T47D (cell line): ENCODE measurements around the gene ALK.

Experiments
- DNase-seq, 2 experiments: peaks; one replicate each; pipeline versions ENCODE4 v3.0.0 to v3.0.0-alpha.2; 2011 to 2012; ENCODE audit warnings: low read depth in 1 of 2, low spot score in 1 of 2
- JUND ChIP-seq: IDR thresholded peaks from 2 replicates; pipeline ENCODE4 v1.6.1; 2012; ENCODE audit warnings: low read depth
- in situ Hi-C: cut with HindIII; loops from 2 replicates; pipeline ENCODE4 v1.10.0; 2016; ENCODE audit warnings: low sequenced_read_pairs, low pct_unique_long_range_greater_than_20kb

The ALK gene

DNA sequence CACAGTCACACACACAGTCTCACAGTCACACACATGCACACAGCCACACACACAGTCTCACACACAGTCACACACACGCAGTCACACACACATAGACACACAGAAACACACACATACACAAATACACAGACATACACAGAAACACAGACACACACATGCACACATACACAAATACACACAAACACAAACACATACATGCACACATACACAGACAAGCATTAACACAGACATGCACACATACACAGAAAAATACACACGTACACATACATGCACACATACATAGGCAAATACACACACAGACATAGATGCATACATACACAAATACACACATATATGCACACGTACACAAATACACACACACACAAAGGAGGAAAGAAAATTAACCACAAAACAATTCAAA lies 150.5 kb downstream of the ALK start:
- TF ChIP-seq JUND = no peak
- DNase-seq = no peak
- in situ Hi-C loops = no loop called here

DNA sequence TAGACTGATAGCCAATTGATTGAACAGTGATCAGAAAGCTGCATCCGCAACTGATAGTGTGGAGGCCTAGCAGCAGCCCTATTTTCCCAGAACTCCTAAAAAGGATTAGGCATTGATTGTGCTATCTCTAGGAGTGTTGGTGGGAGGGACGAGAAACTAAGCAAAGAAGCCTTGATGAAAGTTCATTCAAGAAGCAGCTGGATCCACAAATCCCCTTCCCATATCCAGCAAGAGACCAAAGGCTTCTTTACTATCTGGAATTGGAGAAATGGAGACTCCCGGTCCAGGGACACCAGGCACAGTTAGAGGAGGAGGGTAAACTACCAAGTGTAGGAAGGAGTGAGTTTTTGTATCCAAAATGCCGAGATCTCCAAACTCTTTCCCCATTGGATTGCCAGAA lies 151.5 kb downstream of the ALK start:
- no peak for TF ChIP-seq JUND
- DNase-seq = no peak
- in situ Hi-C loops = no loop called here

DNA sequence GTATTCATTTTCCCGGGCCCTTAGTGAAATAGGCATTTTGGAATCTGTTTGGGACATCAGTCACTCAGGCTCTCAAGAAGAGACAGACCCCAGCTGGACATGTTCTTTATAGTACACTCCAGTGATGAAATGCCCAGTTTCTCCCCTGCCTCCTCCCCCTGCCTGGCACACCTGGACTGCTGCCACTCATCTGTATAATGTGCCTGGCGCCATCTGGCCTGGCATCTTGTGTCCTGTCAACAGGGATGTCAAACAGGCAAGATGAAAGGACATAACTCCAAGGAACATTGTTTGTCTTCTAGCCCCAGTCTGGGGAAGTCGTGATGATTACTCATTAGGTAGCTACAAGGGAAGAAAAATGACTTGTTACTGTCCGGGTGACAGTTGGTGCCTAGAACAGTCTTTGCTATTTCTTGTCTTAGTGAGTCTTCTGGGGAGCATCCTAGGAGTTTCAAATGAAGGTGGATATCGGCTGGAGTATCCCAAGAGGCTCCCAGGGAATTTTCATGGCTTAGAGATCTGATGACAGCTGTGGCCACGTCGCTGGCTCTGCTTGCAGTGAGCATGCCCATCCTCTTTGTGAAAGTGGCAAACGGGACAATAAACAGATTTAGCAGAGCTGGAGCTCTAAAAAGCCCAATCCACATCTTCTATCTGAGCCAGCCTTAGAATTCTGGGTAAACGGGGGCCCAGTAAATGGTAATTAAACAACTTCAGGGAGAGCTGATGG lies 153.6 kb downstream of the ALK start:
- in situ Hi-C loops = no loop called here
- TF ChIP-seq JUND = no peak
- no peak for DNase-seq

DNA sequence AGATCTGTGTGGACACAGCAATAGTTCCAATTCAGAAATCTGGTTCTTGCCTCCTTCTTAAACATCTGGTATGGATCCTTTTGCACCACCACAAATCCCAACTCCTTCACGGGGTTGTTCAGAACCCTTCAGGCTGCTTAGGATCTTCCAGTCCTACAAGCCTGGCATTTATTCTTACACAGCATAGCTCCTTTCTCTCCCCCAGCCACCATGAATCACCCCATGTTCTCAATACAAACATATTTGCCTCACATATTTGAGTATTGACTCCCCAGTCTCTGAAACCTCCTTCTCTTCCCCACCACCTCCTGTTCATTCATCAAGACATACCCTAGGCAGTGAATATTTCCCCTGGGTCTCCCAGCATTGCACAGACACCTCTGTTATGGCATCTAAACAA lies 155.2 kb downstream of the ALK start:
- in situ Hi-C loops = no loop called here
- no peak for TF ChIP-seq JUND
- no peak for DNase-seq

DNA sequence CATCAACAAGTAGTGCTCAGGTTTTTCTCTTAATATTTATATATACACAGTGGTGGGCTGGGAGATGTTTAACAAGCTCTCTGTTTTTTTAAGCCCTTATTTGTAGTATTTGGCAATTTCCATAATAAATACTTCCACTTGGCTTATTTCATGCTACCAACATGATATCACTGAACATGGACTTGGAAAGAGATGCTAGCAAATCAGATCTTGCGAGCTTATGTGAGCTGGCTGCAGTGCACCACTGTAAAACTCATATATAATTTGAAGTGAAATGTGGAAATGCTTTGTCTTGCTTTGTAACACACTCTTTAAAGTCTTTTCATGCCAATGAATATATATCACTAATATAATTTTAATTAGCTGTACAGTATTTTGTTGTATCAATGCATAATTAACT lies 155.7 kb downstream of the ALK start:
- no peak for DNase-seq
- TF ChIP-seq JUND = no peak
- in situ Hi-C loops = no loop called here

DNA sequence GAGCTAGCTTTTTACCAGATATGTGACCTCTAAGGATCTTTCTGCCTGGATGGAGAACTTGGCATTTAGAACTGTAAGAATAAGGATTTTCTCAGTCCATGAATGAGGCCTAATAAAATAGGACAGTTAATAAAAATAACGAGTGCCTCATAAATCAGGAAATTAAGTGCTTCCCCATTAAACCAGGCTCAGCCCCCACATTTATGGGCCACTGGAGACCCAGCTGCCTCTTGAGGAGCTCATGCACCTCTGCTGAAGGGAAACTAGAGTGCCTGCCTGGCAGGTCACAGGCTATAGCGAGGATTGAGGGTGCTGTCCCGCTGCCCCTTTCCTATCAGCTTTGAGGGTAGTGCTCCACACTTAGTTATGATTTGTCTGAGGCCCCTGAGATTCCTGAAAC lies 158.0 kb downstream of the ALK start:
- no peak for DNase-seq
- in situ Hi-C loops = no loop called here
- no peak for TF ChIP-seq JUND

DNA sequence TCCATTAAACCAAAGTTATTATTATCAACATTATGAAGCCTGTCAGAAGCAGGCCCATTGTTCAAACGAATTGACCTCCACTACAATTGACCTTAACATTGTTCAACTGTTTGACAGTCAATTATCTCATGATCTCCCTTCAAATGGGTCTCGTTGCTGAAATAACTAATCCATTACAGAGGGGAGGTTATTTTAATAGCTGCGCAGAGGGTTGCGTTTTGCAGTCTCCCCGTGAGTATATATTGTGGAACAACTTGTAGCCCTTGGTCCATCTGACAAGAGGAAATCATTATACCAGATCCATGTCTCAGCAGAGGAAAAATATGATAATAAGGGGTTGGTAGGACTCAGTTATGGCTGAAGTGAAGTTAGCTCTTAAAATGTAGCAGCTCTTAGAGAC lies 159.1 kb downstream of the ALK start:
- DNase-seq = no peak
- in situ Hi-C loops = no loop called here
- no peak for TF ChIP-seq JUND

DNA sequence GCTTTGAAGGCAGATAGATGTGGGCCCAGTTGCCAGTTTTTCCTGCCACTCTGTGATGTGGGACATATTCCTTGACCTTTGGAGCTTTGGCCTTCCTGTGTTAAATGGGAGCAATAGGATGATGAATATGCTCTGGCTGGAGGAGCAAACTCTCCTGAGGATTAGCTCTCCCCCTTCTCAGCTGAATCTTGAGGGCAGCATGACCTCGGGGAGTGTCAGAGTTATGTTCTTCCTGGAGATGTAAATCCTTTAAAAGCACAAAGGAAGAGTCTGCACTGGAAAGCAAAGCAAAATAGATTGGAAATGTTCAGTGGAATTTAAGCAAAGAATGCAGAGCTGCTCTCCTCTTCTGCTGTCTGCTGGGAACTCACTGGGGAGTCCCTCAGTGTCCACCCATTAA lies 160.1 kb downstream of the ALK start:
- in situ Hi-C loops = no loop called here
- TF ChIP-seq JUND = no peak
- no peak for DNase-seq

DNA sequence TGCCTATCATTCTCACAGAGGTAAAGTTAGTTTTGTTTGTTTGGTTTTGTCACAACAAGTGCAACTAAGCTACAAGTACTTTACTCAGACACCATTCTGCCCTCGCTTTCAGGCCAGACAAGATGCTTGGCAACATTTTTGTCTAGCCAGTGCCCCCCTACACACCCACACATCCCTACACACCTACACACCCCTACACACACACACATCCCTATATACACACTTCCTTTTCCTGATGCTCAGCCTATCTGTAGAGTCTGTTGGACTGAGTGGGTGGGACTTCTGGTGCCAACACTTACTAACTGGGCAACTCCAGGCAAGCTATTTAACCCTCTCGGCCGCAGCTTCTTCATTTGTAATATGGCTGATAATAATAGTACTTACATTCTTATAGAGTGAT lies 161.4 kb downstream of the ALK start:
- no peak for TF ChIP-seq JUND
- DNase-seq = no peak
- in situ Hi-C loops = no loop called here

DNA sequence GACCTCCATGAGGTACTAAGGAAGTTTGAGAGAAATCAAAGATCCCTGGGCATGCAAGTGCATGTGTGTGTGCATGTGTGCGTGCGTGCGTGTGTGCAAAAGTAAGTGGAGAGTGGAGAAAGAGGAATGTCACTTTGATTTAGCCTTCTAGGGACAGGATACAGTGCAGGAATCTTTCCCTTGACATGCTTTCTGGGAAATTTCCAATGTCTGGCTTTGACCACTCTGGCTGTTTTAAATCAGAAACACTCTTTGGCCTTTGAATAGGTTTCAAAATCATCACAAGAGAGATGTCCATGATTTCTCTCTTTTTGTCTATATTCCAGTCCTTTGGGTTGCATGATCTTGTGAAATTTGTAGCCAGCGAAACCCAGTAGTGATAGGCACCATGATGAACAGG lies 162.0 kb downstream of the ALK start:
- in situ Hi-C loops = no loop called here
- no peak for TF ChIP-seq JUND
- DNase-seq = no peak

DNA sequence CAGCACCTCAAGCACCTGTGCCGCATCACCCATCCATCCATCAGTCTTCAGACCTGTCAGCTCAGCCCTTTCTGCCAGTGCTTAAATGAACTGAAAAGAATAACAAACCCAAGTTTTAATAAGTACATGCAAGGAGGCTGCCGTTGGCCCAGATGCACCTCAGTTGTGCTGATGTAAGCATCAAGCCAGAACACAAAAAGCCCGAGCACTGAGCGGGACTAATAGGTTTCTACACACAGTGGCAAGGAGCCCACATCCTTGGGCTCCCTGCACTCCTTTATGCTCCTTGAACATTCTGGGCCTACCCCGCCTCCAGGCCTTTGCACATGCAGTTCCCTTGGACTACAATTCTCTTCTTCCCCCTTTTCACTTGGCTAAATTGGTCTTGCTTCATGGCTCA lies 165.6 kb downstream of the ALK start:
- DNase-seq = no peak
- in situ Hi-C loops = no loop called here
- TF ChIP-seq JUND = no peak

DNA sequence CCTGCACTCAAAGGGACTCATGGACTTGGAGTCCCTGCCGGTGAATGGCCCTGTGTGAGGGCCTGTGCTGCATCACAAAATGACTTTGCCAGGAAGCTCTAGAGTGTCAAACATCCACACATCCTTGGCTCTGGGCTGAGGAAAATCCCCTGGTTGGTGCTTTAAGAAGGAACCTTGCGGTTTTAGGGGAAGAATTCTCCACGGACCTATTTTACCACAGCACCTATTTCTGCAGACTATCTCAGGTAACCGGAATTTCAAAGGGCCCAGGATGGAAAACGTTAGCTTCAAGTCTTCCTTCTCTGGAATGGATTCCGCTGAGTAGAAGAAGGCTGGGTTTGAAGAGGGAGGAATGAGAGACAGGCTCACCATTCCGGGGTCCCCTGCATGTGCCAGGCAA lies 166.2 kb downstream of the ALK start:
- TF ChIP-seq JUND = no peak
- peak in 1 of 2 experiments; percentile 18 for DNase-seq
- in situ Hi-C loops = no loop called here

DNA sequence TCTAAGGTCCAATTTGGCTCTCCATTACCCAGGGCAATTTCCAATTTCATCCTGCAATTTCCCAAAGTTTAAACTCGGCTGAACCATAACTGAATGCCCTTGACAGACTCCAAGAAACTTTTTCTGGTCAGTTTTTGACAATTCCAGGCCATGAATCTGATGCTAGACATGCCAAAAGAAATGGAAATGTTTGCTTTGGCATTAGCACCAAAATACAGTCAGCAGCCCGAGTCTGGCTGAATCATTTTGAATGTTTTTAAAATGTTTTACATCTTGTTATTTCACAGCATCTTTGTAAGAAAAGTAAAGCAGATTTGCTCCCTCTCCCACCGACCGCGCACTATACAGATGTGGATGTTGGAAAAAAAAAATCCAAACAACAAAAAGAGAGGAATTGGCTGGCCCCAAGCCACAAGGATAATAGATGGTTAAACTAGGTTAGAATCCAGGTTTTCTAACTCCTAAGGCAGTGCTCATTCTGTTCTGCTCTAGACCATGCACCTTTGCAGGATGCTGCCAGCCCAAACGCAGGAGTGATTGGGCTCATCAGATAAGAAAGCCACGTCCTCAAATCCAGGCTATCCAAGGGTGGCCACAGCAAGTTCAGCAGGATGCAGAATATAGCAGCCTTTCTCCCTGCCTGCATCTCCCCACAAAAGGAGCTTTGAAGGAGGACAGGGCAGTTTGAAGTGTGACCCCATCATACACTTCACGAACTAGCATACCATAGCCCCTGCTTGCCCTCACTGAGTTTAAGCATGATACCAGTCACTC lies 167.5 kb downstream of the ALK start:
- in situ Hi-C loops = no loop called here
- no peak for DNase-seq
- TF ChIP-seq JUND = no peak
